T-helper 1 cell treated with Interleukin-12 subunit alpha and Interleukin-12 subunit beta and Interleukin-4 antibody, amounts not matched to agents 30 μg/mL and 1 μg/mL, for 36 hours (primary cell): ENCODE data around the gene TMEM218.

Source experiments
- H3K27ac Mint-ChIP-seq: one replicate; pipeline ENCODE4 v1.8.0; 2021; ENCODE audit warnings: mild to moderate bottlenecking, mixed read lengths
- H3K27me3 Mint-ChIP-seq: one replicate; pipeline ENCODE4 v1.8.0; 2021; ENCODE audit warnings: low read depth, mixed read lengths
- H3K36me3 Mint-ChIP-seq: one replicate; pipeline ENCODE4 v1.8.0; 2021; ENCODE audit warnings: low read depth, mixed read lengths
- H3K4me1 Mint-ChIP-seq: one replicate; pipeline ENCODE4 v1.8.0; 2021; ENCODE audit warnings: low read depth, mixed read lengths
- H3K4me3 Mint-ChIP-seq: one replicate; pipeline ENCODE4 v1.8.0; 2021; ENCODE audit warnings: mild to moderate bottlenecking, moderate library complexity, mixed read lengths
- H3K9me3 Mint-ChIP-seq: one replicate; pipeline ENCODE4 v1.8.0; 2021; ENCODE audit warnings: mixed read lengths

Gene TMEM218

GRCh38 chr11:125049164-125049792 is 62.1 kb downstream of the TMEM218 start:
- H3K27me3 Mint-ChIP-seq: peaks cover 5% of the 10 kb centered on the region
- H3K27ac Mint-ChIP-seq: no peak overlapping the region
- no peaks in the 10 kb centered on the region for H3K9me3 Mint-ChIP-seq
- H3K4me3 Mint-ChIP-seq: no peak overlapping the region
- no peaks in the 10 kb centered on the region for H3K36me3 Mint-ChIP-seq
- H3K4me1 Mint-ChIP-seq: peaks cover 6% of the 10 kb centered on the region
